Anterior cingulate cortex (tissue), 58 donors: ENCODE measurements around the gene RPA3.

Experiments
- DNase-seq, 58 donors: peaks; one replicate each; lab custom pipeline; 2025; lab: John Stamatoyannopoulos, UW

The RPA3 gene

DNA sequence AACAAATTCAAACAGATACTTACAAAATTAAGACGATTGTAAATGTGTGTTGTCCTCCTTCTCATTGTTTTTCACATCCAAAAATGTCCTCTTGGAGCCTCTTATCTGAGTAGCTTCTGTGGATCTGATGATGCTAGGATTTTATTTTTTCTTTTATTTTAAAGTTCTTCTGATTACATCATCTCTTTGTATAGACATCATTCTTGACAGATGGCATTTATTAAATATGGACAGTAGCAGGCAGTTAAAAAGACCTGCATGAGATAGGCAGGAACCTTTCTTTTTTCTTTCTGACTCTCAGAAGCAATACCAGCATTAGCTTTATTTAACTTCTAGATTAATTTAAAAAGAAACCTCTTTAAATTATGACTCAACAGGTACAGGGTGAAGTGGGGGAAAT, at the start of gene RPA3:
Gene RPA3, minus strand, starts transcription at position 116 of the 400 bp plus-strand sequence. CDS start 78,189 bp downstream, outside the sequence.
- DNase-seq: no peak

GRCh38 chr7:7766671-7767070, 48.3 kb upstream of the RPA3 start:
- no peak for DNase-seq

GRCh38 chr7:7765422-7765821, 47.0 kb upstream of the RPA3 start:
- no peak for DNase-seq

- no peak for DNase-seq
Observed at GRCh38 chr7:7764520-7765396, 46.4 kb upstream of the RPA3 start.

DNA sequence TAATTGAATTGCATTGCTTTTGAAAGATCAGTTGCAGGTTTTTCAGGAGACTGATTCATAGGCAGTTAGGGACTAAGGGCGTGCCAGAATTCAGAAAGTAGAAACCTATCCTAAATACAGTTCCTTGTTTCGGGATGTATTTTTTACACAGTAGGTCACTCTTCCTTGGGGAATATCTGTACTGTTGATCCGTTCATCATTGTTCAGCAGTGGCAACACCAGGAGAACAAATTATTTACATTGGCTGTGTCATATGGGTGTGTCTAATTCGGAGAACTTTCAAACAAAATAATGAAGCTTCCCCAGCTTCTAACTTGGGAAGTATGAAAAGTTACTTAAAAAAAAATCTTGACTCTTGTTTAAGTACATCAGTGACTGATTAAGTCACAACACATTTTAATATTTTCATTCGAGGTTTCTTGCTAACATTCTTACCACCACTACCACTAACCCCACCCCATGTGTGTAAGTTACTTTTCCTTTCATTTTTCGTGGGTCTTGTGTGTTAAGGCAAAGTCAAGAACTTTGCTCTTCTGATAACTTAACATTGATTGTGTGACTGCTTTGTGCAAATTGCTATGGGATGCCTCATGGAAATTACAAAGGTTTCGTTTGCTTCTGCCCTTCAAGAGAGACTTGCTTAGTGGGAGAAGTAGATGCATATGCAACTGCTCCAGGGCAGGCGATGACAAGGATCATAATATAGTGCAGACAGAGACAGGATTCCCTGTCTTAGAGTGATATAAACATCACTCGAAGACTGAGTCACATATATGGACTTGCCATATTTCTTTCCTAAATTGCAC, 43.8 kb upstream of the RPA3 start:
- no peak for DNase-seq

DNA sequence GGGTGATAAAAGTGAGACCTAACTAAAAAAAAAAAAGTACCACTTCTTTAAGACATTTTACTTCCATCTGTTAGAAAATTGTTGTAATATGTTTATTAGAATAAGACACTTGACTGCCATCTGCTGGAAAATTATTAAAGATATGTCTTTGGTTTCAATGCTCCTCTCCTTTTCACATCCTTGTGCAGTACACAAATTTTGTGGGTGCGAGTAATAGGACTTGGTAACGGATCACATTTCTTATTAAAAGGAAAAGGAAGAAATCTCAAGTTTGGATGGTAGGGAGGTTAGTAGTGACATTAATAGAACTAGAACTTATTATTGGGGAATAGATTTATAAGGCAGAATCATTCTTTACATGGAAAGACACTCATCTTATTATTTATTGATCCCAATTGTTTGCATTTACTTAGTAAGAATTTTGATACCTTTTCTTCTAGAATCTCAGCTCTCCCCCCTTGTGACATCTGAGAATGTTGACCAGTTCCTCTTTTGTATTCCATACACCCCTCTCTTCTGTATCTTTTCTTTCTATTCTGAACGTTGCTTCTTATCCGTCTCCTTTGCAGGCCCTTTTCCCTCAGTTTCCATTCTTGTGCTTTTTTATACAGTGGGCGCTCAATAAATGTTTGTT, 43.0 kb upstream of the RPA3 start:
- DNase-seq: no peak

DNA sequence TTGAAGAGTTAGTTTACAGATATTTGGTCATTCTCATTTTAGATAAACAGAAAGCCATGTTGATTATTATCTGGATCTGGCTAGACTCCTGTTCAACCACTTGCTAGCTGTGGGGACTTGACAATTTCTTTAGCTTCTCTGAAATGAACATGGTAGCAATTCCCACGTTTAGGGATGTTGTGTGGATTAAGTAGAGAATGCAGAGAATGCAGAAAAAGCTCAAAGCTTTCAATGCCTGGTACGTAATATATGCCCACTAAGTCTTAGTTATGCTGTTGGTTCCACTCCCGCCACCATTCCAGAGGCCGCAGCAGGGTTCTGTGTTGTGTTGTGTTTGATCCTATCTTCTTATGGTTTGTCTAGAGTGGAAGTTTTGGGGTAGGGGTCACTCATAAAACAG, 39.2 kb upstream of the RPA3 start:
- DNase-seq: no peak

GRCh38 chr7:7756577-7756976, 38.2 kb upstream of the RPA3 start:
- DNase-seq: no peak

GRCh38 chr7:7751243-7752092, 33.1 kb upstream of the RPA3 start:
- DNase-seq: no peak

DNA sequence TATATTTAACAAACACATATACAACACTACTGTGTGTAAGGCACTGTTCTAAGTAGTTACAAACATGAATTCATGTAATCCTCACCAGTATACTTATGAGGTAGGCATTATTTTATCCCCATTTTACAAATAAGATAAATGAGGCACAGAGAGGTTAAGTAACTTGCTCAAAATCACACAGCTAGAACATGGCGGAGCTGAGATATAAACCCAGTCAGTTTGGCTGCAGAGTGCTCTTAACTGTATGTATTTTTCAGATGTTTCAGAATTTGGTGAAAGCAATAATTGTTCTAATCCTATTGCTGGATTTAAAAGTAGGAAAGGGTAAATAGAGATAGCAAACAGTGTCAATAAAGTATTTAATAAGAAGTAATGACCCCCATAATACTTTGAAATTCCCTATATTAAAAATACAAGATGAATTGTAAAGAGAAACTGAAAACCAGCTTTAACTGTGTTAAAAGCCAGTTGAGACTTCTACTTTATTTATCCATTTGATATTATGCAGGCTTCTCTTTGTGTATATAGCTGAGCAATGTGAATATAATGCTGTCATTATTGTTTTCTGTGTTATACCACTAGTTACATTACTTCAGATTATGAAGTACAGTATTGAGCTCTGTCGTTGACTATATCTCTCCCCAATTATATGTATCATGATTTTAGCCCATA, 32.3 kb upstream of the RPA3 start:
- DNase-seq: no peak

GRCh38 chr7:7746458-7746857, 28.1 kb upstream of the RPA3 start:
- no peak for DNase-seq

GRCh38 chr7:7745966-7746365, 27.6 kb upstream of the RPA3 start:
- no peak for DNase-seq

- DNase-seq: no peak
Observed at GRCh38 chr7:7745258-7745657, 26.9 kb upstream of the RPA3 start.

- DNase-seq: no peak
Observed at GRCh38 chr7:7742223-7742622, 23.8 kb upstream of the RPA3 start.

- DNase-seq: no peak
Observed at GRCh38 chr7:7740037-7740355, 21.6 kb upstream of the RPA3 start.

- no peak for DNase-seq
Observed at GRCh38 chr7:7739204-7740036, 21.0 kb upstream of the RPA3 start.

- no peak for DNase-seq
Observed at GRCh38 chr7:7738622-7739021, 20.2 kb upstream of the RPA3 start.

- no peak for DNase-seq
Observed at GRCh38 chr7:7738177-7738576, 19.8 kb upstream of the RPA3 start.

GRCh38 chr7:7737674-7738073, 19.3 kb upstream of the RPA3 start:
- no peak for DNase-seq
